Epithelial cell of esophagus (primary cell): ENCODE results near the gene PAX3.

Experiments
- DNase-seq: peaks from one replicate; pipeline ENCODE4 v3.0.0; 2010; ENCODE audit warnings: low read depth
- H3K4me3 ChIP-seq: 2 replicates; pipeline ENCODE4 v1.5.1; 2011; ENCODE audit warnings: mild to moderate bottlenecking, low read length, control low read depth
- TF ChIP-seq, protein P1 (sequence below): IDR thresholded peaks from 2 replicates; pipeline ENCODE4 v1.5.1; 2011; ENCODE audit warnings: low read depth, mild to moderate bottlenecking, low read length, control low read depth, inconsistent platforms; ENCODE audit not compliant: insufficient read depth; ENCODE audit errors: missing control alignments

The PAX3 gene

DNA sequence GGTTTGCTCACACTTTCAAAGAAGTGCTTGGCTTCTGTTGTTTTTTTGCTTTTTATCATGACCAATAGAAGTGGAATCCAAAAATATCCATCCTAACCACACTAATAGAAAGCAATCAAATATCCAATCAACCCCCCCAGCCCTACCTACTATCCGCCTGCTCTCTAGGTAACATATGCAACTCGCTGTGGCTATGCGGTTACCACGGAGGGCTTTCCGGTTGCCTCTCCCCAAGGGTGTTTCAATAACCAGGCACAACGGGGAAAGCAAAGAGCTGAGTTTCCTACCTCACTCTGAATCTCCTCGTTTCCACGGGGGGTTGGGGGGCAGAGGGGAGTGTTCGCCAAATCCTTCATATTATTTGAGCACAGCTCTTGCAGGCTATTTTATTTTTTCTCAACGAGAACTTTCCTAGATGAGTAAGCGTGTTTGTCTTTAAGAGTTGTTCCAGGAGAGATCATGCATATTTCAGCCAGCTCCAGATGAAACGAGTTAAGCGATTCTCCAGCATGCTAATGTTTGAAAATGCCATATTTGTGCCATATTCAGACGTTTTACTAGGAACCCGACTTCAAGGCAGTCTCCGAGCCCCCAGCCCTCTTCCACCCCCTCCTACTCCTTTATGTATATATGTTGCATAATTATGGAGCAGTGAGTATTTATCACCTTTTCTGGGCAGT, 30.3 kb downstream of the PAX3 start:
- no peak overlapping the region for H3K4me3 ChIP-seq
- TF ChIP-seq, protein P1, sequence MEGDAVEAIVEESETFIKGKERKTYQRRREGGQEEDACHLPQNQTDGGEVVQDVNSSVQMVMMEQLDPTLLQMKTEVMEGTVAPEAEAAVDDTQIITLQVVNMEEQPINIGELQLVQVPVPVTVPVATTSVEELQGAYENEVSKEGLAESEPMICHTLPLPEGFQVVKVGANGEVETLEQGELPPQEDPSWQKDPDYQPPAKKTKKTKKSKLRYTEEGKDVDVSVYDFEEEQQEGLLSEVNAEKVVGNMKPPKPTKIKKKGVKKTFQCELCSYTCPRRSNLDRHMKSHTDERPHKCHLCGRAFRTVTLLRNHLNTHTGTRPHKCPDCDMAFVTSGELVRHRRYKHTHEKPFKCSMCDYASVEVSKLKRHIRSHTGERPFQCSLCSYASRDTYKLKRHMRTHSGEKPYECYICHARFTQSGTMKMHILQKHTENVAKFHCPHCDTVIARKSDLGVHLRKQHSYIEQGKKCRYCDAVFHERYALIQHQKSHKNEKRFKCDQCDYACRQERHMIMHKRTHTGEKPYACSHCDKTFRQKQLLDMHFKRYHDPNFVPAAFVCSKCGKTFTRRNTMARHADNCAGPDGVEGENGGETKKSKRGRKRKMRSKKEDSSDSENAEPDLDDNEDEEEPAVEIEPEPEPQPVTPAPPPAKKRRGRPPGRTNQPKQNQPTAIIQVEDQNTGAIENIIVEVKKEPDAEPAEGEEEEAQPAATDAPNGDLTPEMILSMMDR, result no peak
- no peak for DNase-seq

DNA sequence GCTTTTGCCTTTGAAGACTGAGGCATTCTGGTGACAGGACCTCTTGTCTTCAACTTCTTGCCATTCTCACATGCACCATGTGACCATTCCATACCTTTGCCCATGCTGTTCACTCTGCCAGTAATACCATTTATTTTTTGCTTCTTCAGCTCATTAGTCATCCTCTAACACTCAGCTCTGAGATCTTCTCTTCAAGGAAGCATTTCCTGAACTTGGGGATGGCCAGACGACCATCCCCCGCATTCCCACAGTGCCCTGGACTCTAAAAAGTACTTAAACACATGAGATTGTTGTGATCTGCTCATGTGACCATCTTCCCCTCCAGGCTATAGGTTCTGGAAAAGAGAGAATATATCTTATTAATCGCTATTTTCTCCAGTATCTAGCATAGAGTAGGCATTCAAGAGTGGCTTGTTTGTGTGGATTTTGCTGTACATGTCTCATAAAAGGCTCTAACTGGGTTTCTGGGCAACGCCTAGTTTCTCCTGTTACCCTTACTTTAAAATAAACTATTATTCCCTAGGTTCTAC, 33.9 kb downstream of the PAX3 start:
- peak; percentile 1 for DNase-seq
- TF ChIP-seq, protein P1, result no peak
- no peak overlapping the region for H3K4me3 ChIP-seq

DNA sequence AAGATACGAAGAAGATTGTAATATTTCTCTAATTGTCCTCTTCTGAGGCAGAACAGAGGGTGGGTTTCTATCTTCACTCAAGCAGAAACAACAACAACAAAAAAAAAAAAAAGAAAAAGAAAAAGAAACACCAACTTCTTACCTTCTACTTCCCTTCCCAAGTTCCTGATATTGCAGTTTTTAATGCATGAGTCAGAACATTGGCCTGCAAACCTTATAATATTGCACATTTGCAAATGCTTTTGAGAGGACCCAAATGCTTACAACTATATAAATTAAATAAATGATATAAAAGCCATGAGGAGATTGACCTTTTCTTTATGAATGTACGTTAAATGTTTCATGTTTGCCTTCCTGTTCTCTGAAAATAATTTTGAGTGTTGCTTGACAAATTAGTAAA, 37.3 kb downstream of the PAX3 start:
- H3K4me3 ChIP-seq, result no peak overlapping the region
- TF ChIP-seq, protein P1, result no peak
- no peak for DNase-seq

DNA sequence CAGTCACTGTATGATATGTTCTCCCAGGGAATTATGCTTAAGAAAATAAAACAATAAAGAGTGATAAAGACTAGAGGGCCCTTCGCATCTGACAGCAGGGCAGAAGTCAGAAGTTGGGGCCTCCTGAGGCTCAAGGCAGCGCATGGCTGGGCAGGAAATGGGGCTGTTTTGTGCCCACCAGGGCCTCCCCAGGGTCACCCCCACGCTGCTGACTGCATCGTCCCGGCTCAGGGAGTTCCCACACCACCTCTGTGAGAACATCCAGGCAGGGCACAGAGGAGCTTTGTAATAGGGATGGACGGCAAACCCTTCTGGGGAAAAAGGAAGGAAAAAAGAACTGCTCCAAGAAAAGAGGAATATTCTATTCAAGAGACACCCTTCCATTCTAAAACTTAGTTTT, 41.2 kb downstream of the PAX3 start:
- no peak for DNase-seq
- TF ChIP-seq, protein P1, result no peak
- H3K4me3 ChIP-seq, result no peak overlapping the region

DNA sequence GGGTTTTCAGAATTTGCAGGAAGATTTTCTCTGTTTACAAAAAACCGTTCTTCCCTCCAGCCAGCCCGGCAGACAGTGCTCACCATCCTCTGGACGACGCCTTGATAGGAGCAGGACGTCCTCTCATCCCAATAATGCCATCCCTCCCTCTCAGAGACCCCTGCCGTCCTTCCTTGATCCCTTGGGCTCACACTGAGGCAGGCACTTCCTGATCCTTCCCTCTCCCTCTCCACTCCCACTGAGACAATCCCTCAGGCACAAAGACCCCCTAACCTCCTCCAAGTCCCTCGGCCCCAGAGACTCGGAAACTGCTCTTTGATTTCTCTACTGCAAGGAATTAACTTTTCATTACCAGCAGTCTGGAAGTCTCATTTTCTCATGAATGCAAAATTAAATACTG, 42.5 kb downstream of the PAX3 start:
- H3K4me3 ChIP-seq, result no peak overlapping the region
- TF ChIP-seq, protein P1, result no peak
- no peak for DNase-seq

DNA sequence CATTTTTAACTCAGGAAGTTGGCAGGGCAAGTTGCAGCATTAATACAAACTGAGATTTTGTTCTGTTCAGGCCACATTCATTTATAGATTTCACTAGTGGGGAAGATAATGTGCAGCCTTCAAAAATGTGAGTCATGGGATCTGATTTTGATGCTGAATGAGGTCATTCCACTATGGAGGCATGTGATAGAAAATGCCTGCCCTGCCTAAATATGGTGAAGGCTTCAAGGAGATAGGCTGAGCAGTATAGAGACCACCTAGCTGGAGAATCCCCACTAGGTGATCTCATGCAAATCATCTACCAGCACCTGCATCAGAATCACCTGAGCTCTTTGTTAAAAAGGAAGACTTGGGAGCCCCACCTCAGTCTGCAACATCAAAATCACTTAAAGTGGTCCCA, 43.7 kb downstream of the PAX3 start:
- TF ChIP-seq, protein P1, result no peak
- H3K4me3 ChIP-seq, result no peak overlapping the region
- no peak for DNase-seq

DNA sequence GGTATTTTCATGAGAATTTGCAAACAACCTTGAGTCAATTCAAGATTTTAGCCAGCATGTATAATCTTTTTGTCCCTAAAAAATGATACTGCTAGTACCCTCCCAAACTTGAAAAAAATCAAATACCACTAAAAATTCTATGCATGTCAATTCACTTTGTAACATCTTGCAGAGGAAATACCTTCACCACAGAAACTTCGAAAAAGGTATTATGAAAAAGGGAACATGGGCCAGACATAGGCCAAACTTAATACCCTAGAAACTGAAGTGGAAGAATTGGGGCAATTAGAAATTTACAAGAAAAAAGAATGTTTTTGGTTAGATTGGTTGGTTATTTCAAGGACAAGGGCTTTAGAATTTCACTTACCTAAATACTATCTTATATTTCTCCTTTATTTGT, 48.5 kb downstream of the PAX3 start:
- TF ChIP-seq, protein P1, result no peak
- DNase-seq, result no peak
- no peak overlapping the region for H3K4me3 ChIP-seq
